ENCODE results near the gene ARAP3. TPM values are rescaled to one million over a fixed set of nuclear protein-coding genes. Genes with fewer than 3 reads are reported as not detected.
"Not testable (repeated sequence)": the region's sequence is repeated elsewhere in the genome, so short reads cannot be mapped to it uniquely, and the experiment has no call there.

The ARAP3 gene, protein sequence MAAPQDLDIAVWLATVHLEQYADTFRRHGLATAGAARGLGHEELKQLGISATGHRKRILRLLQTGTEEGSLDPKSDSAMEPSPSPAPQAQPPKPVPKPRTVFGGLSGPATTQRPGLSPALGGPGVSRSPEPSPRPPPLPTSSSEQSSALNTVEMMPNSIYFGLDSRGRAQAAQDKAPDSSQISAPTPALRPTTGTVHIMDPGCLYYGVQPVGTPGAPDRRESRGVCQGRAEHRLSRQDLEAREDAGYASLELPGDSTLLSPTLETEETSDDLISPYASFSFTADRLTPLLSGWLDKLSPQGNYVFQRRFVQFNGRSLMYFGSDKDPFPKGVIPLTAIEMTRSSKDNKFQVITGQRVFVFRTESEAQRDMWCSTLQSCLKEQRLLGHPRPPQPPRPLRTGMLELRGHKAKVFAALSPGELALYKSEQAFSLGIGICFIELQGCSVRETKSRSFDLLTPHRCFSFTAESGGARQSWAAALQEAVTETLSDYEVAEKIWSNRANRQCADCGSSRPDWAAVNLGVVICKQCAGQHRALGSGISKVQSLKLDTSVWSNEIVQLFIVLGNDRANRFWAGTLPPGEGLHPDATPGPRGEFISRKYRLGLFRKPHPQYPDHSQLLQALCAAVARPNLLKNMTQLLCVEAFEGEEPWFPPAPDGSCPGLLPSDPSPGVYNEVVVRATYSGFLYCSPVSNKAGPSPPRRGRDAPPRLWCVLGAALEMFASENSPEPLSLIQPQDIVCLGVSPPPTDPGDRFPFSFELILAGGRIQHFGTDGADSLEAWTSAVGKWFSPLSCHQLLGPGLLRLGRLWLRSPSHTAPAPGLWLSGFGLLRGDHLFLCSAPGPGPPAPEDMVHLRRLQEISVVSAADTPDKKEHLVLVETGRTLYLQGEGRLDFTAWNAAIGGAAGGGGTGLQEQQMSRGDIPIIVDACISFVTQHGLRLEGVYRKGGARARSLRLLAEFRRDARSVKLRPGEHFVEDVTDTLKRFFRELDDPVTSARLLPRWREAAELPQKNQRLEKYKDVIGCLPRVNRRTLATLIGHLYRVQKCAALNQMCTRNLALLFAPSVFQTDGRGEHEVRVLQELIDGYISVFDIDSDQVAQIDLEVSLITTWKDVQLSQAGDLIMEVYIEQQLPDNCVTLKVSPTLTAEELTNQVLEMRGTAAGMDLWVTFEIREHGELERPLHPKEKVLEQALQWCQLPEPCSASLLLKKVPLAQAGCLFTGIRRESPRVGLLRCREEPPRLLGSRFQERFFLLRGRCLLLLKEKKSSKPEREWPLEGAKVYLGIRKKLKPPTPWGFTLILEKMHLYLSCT (N-terminal part only)
- polyA plus RNA-seq (2014; cell fraction: cytosol; rRNA removed) = 0.20 and 0.63 TPM in 2 replicates
- 1.3 and 1.4 TPM in 2 replicates for polyA plus RNA-seq (2014; cell fraction: nucleus; rRNA removed)

DNA sequence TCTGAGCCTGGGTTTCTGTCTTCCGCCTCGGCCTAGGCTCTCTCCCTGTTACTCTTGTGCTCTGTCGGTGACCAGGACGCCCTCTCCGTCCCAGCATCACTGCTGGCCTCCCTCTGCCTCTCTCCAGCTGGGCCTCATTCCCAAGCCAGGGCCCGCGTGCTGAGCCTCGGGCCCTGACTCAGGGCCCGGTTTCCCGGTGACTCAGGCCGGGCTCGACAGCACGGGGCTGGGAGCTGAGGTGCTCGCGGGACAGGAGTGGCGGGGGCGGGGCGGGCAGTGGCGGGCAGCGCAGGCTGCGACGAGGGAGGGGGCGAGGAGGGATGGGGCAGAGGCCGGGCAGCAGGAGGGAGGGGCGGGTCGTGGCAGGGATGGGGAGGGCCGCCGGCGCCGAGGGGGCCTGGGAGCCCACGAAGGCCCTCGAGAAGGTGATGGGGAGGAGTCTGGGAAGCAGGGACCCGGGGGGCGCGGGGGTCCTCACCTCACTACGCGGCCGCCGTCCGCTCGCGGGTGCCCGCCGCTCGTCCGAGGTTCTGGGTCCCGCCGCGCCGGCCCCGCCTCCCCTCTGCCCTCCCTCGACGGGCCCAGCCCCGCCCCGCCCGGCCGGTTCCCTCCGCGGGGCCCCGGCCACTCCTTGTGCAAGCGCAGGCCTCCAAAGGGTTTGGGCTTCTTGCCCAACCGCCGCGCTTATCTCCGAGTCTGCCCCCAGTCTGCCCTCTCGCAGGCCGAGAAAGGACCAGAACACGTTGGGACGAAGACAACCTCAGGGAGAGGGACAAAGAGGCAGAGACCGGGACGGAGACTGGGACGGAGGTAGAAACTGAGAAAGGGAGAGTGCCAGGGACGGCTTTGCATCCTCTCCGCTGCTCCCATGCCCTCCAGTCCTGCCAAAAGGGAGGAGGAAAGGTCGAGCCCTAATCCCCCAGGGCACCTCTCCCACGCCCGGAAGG lies at the start of gene ARAP3:
Gene ARAP3 (minus strand): TSS at position 536 of the 947 bp plus-strand sequence. CDS start 1,744 bp downstream, outside the sequence.
- no peak for DNase-seq (ENCODE audit: low spot score)

DNA sequence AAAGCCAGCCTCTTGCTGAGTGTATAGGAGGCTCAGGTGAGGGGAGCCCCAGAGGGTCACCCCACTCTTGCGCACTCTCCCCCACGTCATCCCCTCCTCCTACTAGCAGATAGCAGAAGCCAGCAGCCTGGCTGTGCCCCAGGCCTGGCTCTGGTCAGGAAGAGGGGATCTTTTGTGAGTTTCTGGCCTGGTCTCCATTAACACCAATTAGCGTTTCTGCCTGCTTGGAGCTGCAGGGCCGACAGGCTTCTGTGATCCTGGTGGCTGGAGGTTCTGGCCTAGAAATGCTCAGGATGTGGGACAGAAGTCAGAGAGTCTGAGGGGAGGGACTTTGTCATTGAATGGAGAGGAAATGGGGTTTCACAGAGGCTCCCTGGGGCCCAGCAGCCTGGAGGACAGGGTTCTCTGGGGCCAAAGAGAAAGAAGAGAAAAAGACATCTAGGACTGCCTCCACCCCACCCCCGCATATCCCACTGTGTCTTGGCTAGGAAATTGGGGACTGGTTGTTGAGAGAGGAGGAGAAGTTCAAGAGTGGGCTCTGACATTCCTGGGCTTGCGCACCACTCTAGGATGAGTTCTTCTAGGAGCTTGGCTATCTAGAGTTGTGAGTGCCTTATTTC lies 47.5 kb upstream of the ARAP3 start:
- peak; percentile 70 for DNase-seq (ENCODE audit: low spot score)

DNA sequence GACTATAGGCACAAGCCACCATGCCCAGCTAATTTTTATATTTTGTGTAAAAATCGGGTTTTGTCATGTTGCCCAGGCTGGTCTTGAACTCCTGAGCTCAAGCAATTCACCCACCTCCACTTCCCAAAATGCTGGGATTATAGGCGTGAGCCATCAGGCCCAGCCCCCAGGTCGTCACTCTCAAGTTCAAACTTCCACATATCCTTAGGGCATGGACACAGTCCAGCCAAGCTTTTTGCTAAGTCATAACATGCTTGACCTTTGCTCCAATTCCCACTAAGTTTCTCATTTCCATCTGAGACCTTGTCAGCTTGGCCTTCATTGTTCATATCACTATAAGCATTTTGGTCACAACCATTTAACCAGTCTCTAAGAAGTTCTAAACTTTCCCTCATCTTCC lies 43.9 kb upstream of the ARAP3 start:
- no peak for DNase-seq (ENCODE audit: low spot score)

DNA sequence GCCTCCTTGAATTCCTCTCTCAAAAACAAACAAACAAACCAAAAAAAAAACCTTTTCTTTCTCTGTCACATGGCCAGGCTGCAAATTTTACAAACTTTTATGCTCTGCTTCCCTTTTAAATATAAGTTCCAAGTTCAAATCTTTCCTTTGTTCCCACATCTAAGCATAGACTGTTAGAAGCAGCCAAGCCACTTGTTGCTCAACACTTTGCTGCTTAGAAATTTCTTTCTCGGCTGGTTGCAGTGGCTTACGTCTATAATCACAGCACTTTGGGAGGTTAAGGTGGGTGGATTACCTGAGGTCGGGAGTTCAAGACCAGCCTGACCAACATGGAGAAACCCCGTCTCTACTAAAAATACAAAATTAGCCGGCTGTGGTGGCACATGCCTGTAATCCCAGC lies 43.1 kb upstream of the ARAP3 start:
- not testable (repeated sequence) for DNase-seq (ENCODE audit: low spot score)

DNA sequence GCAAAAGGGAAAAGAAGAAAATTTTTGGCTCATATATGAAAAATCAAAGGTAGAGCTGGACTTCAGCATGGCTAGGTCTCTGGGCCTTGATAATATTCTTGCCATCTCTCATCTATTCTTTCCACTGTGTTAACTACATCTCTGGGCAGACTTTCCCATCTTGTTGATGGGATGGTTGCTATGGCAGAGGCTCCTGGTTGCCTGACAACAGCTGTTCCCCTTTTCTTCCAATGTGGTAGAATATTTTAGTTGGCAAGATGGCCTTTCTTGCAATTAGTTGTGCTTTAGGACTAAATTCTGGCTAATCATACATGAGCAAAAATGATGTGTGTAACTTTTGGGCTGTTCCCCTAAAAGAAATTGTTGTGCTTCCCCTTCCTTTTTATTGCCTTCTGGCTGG lies 40.2 kb upstream of the ARAP3 start:
- no peak for DNase-seq (ENCODE audit: low spot score)

DNA sequence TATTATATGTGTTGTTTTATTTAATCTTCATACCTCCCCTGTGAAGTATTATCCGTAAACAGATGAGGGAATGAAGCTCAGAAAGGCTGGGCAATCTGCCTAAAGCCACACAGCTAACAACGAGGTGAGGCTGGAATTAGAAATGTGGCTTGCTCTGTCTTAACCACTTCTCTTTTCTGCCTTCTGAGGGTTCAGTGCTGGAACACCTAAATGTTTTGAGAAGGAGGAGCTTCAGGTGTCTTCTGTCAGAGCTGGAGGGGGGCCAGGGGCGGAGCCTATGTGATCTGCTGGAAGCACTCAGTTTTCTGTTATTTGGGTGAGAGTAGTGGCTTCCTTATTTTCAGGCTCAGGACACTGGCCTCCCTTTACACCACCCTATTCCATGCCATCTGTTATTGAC lies 35.0 kb upstream of the ARAP3 start:
- DNase-seq (ENCODE audit: low spot score) = no peak

DNA sequence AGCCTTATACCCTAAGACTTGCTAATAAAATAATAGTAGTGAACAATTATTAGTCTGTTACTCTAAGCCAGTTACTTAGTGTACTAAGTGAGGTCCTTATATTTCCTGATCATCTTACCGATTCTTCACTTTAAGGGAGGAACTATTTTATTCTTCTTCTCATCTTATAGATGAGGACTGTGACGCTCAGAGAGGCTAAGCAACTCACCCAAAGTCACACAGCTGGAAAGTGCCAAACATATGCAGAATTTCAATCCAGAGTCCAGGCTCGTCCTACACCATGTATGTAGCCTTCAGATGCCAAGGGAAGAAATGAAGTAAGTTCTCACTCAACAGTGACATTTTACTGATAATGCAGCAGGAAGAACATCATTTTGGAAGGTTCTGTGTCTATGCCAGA lies 34.4 kb upstream of the ARAP3 start:
- DNase-seq (ENCODE audit: low spot score) = no peak

DNA sequence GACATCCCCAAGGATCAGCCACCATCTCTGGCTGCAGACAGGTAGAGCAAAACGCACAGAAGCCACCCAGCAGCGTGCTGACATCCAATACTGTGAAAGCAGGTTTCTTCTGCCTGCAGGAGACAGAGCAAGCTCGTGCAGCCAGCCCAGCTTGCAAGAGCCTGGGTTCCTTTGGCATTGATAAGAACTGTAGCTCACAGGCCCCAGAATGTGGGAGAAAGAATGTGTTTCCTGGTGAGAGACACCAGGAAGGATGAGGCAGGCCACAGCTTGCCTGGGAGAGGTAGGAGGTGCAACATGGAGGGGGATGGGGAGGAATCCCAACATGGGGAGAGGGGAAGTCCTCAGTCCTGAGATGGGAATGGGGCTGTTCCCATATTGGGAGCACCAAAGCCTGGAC lies 34.0 kb upstream of the ARAP3 start:
- no peak for DNase-seq (ENCODE audit: low spot score)

DNA sequence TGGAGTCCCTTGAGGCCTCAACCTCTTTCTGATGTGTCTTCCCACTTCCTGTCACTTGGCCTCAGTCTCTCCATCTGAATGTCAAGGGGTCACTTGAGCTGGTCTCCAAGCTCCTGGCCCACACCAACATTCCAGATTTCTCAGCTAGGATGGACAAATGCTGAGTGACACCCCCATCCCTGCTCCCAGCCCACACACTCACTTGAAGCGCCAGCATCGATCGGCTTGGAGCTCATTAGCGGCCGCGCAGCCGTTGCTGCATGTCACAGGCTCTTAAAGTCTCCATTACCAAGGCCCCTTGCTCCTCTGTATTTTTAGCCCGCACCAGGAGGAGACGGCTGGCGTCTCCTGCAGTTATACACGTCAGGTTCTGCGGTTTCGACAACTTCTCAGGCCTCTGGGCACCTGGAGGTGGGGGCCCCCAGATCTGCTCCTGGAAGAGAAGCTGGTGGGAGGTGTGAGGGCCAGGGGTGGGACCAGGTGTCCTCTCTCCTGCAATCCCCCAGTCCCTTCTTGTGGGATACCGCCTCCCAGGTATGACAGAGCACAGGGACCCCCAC lies 33.4 kb upstream of the ARAP3 start:
- DNase-seq (ENCODE audit: low spot score) = peak; percentile 63

DNA sequence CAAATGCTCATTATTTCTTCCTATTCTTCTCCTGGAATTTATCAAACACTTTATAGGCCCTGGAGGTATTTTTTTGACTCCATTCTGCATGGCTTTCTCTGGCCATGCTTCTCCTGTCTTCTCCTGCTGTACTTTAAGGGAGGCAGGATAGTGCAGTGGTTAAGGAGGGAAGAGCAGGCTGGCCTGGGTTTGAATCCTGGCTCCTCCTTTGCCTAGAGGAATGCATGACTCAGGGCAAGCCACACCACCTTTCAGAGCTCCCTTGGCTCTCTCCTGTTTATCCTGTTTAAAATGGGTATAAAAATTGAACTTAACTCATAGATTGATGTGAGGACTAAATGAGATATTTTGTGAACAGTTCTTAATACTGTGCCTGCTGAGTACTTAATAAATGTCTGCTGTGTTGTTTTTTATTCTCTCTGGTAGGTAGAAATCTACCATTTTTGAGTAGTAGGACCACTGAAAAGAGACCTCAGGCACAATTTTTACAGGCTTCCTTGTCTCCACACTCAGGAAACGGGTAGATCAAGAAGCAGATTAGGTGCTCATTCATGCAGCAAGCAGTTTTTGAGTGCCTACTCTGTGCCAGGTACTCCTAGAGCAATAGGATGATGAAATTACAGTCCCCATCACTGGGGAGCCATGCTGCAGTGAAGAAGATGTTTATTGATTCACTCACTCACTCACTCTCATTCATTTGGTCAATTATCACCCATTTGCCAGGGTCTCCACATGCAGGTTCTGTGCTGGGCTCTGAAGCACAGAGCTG lies 32.7 kb upstream of the ARAP3 start:
- DNase-seq (ENCODE audit: low spot score) = peak; percentile 45

DNA sequence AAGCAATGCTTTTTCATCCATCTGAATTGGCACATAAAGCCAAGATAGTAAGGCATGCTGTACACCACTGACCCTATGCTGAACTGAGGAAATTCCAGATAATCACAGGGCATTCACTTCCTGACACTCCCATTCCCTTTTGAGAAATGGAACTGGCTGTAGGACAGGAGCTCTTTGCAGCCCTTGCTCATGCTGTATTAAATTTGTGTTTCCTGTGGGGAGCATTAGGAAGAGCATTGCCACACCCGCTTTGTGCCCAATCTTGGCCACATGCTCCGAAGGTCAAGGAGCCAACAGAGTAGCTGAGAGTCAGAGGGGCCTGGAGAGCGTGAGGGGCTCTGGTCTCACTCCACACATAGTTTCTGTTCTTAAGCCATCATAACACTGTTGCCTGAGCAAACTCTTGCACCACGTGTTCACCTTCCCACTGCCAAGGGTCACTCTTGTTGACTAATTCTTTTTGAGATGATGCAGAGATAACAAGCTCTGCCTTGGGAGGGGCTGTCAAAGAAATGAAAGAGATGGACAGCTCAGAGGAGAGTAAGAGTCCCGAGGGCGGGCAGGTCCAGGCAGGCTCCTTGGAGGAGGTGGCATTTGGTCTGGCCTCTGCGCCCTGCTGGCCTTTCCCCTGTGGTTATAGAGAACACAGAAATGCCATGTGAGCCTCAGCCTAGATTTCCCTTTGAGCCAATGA lies 31.7 kb upstream of the ARAP3 start:
- no peak for DNase-seq (ENCODE audit: low spot score)

DNA sequence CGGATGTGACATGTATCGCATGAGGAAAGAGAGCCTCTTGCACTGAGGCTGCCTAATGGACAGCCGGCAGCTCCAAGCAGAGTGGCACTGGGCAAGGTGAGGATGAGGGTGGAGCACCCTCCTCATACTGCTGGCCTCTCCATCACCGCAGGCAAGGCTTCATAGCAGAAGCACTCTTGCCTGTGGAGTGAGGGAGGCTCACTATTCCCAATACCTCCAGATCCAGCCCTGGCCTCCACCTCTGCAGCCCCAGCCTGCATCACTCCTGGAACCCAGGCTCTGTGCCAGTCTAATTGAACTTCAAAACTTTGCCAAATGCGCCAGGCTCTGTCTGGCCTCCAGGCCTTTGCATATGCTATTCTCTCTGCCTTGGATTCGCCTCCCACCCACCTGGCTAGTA lies 29.7 kb upstream of the ARAP3 start:
- DNase-seq (ENCODE audit: low spot score) = no peak

DNA sequence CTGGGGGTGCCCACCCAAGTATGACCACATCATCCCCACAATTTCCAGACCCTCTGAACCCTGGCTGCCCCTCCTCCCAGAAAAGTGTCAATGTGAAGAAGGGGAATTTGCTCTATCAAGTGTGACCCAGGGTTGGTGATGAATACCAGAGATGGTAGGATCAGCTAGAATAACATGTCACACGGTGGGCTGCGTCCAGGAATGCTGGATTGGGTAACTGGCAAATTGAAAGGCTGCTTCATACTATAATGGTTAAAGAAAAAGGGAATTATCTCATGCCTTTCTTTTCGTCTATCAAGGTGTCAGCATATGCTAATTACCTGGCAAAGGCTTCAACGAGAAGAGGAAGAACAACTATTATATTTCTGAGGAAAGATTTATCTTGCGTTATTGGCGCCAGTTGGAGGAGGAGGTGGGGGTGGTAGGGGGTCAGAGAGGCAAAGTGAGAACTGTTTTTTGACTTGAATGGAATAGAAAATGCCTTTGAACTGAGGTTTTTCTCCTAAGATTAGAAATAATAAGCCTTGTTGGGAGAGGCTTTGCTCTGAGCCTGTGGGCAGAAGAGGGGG lies 27.8 kb upstream of the ARAP3 start:
- no peak for DNase-seq (ENCODE audit: low spot score)

DNA sequence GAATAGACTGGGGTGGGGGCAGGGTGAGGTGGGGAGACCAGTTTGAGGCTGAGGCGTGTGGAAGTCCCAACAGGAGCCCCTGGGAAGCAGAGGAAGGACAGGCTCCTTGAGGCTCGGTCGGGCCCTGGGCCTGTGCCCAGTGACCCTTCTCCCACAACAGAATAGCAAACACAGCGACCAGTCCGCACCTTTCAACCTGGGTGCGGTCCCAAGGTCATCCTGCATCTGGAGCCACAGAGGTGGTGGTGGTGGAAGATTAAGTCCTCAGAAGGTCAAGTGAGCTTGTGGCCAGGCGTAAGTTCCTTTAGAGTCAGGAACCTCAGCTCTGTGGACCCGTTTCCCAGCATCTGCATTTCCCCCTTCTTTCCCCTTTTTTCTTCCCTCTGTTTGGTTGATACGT lies 26.0 kb upstream of the ARAP3 start:
- no peak for DNase-seq (ENCODE audit: low spot score)

DNA sequence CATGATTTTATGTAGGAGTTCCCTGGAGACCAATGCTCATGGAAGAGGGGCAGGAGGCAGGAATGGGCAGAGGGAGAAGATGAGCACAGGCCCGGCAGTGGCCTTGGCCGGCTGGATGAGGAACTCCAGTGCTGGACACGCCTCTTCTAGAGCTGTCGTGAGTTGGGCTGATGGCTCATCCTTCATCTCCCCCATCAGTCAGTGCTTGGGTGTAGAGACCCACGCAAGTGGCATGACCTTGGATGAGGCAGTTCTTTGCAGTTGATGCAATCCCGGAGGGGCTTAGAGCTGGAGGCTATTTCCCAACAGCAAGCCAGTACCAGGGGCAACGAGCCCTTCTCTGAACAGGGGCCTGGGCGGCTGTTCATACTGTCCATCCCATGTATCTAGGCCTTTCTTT lies 25.5 kb upstream of the ARAP3 start:
- DNase-seq (ENCODE audit: low spot score) = no peak

DNA sequence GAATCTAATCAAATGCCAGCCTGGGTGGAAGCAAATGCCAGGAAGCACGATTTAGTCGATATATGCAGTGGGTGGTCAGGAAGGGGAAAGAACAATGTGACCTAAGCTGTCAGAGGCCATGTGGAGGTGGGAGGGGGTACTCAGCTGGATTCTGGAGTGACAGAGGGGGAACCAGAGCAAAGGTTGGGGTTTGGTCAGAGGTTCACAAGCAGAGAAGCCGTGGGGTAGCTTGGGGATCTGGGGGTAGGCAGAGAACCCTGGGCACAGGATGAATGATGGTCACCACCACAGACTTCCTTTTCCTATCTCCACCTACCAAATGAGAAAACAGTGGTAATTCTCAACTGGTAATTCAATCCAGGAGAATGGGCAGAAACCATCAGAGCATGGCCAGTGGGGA lies 24.1 kb upstream of the ARAP3 start:
- no peak for DNase-seq (ENCODE audit: low spot score)

DNA sequence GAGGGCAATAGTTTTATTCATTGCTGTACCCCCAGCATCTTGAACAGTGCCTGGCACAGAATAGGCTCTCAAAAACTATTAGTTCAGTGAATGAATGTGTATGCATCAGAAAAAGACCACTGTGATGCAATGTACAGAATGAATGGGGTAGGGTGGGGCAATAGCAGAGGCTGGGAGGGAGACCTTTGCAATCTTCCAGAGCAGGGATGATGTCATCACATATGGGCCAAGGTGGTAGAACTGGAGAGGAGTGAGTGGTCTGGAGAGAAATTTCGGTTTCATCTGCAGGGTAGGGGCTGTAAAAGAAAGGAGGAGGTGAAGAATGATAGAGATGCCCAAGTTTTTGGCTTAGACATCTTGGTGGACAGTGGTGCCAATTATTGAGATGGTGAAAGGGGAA lies 23.4 kb upstream of the ARAP3 start:
- DNase-seq (ENCODE audit: low spot score) = no peak

DNA sequence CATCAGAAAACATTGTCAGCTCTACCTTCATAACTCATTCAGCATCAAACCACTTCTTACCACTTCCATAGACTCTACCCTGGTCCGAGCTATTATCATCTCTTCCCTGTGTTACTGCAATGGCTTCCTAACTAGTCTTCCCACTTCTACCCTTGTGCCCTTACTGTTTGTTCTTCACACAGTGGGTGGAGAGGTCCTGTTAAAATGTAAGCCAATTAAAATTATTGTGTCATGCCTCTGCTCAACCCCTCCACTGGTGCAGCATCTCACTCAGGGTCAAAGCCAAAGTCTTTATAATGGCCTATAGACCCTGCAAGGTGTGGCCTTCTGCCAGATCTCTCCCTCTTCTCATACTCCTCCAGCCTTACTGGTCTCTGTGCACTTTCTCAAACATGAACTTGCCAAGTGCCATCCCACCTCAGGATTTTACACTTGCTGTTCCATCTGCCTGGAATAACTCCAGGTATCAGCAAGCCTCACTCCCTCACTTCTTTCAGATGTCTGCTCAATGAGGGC lies 22.8 kb upstream of the ARAP3 start:
- DNase-seq (ENCODE audit: low spot score) = no peak

Measured in SK-N-DZ (cell line).